GM12892 (cell line): ENCODE results near the gene TAAR9.
"Not testable (repeated sequence)": the region's sequence is repeated elsewhere in the genome, so short reads cannot be mapped to it uniquely, and the experiment has no call there.

ENCODE experiments used
- DNase-seq: peaks from one replicate; pipeline ENCODE4 v3.0.0; 2011; ENCODE audit not compliant: insufficient read length
- FAIRE-seq: peaks from 2 replicates; lab custom pipeline; 2011; peaks lifted over from hg19 to GRCh38; lab: Jason Lieb, UNC
- POLR2A ChIP-seq: IDR thresholded peaks from 2 replicates; pipeline ENCODE4 v1.6.1; 2011; ENCODE audit warnings: low read depth, low read length, control low read depth
- POLR2AphosphoS5 ChIP-seq: IDR thresholded peaks from 2 replicates; pipeline ENCODE4 v1.6.1; 2011; ENCODE audit warnings: low read depth, low read length, control low read depth
- TAF1 ChIP-seq: IDR thresholded peaks from 2 replicates; pipeline ENCODE4 v1.6.1; 2011; ENCODE audit warnings: low read depth, mild to moderate bottlenecking, control low read depth, low read length, borderline replicate concordance

The TAAR9 gene

GRCh38 chr6:132526461-132526860, 11.6 kb upstream of the TAAR9 start:
- no peak for TF ChIP-seq TAF1
- TF ChIP-seq POLR2AphosphoS5 = no peak
- TF ChIP-seq POLR2A = no peak
- DNase-seq (no peak), FAIRE-seq (no peak)

- no peak for FAIRE-seq
- DNase-seq = no peak
- TF ChIP-seq TAF1 (no peak), POLR2A (no peak), POLR2AphosphoS5 (no peak)
Observed at GRCh38 chr6:132527791-132528190, 10.3 kb upstream of the TAAR9 start.

DNA sequence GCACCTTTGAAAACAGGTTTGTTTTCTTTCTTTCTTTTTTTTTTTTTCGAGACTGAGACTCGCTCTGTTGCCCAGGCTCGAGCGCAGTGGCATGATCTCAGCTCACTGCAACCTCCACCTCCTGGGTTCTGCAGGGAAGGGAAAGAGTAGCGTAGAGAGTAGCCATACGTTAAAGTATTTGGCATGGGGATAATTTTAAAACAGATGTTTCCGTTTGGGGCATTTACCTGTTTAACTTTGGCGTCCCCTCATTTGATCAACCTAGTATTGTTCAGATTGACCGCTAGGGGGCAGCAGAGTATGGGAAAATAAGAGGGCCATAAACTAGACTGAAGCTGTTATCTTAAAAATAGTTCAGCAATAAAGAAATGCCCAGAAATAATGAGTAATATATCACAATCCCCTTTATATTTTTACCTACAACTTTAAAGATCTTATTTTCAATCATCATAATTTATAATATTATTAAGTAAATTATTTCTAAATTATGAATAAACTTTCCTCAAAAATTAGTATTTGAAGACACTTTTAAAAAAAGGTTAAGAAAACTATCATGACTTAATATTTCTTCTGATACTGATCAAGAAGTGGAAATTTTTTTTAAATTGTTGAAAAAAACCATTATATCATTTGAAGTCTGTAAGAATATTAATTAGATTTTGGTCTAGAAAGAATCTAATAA, 7.6 kb upstream of the TAAR9 start:
- FAIRE-seq (peak; percentile 90), DNase-seq (no peak)
- TF ChIP-seq POLR2A = no peak
- TF ChIP-seq POLR2AphosphoS5 = no peak
- no peak for TF ChIP-seq TAF1

DNA sequence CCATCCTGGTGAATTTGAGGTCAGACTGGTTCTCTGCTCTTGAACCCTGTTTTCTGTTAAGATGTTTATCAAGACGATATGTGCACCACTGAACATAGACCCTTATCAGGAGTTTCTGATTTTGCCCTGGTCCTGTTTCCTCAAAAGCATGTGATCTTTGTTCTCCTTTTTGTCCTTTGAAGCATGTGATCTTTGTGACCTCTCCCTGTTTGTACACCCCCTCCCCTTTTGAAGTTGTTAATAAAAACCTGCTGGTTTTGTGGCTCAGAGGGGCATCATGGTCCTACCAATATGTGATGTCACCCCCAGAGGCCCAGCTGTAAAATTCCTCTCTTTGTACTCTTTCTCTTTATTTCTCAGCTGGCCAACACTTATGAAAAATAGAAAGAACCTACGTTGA, 3.5 kb upstream of the TAAR9 start:
- FAIRE-seq, DNase-seq: not testable (repeated sequence)

DNA sequence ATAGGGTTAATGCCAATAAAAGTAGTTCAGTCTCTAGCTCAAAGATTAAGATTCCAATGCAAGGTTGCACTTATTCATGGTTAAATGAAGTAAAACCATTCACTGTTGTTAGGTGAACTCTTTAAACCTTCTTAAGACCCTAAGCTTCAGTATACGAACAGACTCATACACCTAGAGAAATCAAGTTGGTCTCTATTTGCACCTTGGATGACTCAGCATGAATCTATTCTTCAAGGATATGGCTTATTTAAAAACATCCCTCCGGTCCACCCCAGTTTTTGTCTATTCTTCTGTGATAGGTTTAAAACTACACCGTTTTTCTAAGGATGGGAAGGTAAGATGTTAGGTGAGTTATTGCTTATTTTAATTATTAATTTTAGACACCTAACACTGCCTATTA, 932 bp upstream of the TAAR9 start:
- DNase-seq = no peak

DNA sequence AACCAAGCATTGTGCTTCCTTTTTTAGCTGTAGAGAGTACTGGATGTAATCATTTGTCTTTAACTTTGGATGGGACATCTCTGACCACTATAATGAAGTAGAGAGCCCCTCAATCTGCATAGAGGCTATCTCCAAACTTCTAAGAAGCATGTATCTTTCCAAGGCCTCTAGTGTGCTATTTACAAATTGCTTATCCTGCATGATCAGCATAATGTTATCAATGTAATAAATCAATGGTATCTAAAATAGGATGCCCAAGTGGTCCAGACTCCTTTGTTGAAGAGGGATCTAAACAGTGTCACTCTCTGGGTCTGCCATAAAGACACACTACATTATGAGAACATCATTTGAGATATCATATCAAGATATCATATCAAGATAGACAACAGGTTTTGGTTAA, 6.7 kb downstream of the TAAR9 start:
- FAIRE-seq = no peak
- TF ChIP-seq TAF1 (no peak), POLR2A (no peak), POLR2AphosphoS5 (no peak)
- DNase-seq = no peak

More for the DNA sequence above, 932 bp upstream of the TAAR9 start:
- TF ChIP-seq POLR2AphosphoS5 = no peak
- TF ChIP-seq TAF1 = no peak
- TF ChIP-seq POLR2A = no peak
- FAIRE-seq = no peak

- no peak for FAIRE-seq
- TF ChIP-seq TAF1 (no peak), POLR2A (no peak), POLR2AphosphoS5 (no peak)
- no peak for DNase-seq
Observed at GRCh38 chr6:132548746-132549463, 10.8 kb downstream of the TAAR9 start.

DNA sequence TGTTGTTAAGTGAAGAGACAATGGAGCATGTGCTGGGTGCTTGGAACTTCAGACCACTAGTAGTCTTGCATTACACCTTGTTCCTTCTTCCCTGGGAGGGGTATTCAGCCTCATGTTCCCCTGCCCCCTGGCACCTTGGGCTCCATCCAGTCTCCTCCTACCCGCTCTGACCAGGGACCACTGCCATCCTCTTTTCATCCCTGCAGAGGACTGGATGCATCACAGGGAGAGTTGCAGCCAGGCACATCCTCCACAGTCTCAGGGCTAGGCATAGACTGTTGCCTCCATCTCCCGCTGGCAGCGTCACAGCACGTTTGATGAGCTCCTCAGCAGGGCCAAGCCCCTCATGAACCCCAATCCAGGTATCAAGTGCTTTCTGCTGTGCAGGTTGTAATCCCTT, 13.1 kb downstream of the TAAR9 start:
- FAIRE-seq (no peak), DNase-seq (no peak)
- no peak for TF ChIP-seq POLR2AphosphoS5
- TF ChIP-seq TAF1 = no peak
- TF ChIP-seq POLR2A = no peak

GRCh38 chr6:132552372-132552771, 14.3 kb downstream of the TAAR9 start, which contains the start of gene TAAR8:
TAAR8 (plus strand) TSS chr6:132552672; CDS start chr6:132552693, 21 bp downstream.
- no peak for TF ChIP-seq TAF1
- TF ChIP-seq POLR2AphosphoS5 = no peak
- TF ChIP-seq POLR2A = no peak
- DNase-seq = no peak
- FAIRE-seq = no peak

GRCh38 chr6:132560087-132560486, 22.0 kb downstream of the TAAR9 start:
- DNase-seq, FAIRE-seq: not testable (repeated sequence)

- TF ChIP-seq POLR2AphosphoS5 = no peak
- FAIRE-seq (no peak), DNase-seq (no peak)
Observed at GRCh38 chr6:132566404-132566803, 28.3 kb downstream of the TAAR9 start.

DNA sequence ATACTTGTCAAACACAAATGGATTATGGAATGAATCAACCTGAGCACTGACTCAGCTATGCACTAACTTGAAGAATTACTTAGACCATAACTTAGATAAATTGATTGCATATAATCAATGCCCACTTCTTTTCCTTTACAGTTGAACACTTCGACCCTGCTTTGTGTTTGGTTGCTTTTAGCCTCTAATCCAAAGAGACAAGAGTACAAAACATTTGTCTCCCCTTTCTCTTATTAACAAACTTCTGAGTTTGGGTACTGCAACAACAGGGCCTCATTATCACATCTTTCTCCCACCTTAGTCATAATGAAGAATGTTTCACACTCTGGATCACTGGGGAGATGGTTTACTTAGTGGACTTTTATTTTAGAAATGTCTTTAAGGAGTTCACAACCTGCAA, 29.5 kb downstream of the TAAR9 start:
- no peak for FAIRE-seq
- TF ChIP-seq TAF1 (no peak), POLR2AphosphoS5 (no peak)
- no peak for DNase-seq

- no peak for DNase-seq
- TF ChIP-seq TAF1 = no peak
- no peak for TF ChIP-seq POLR2A
- no peak for TF ChIP-seq POLR2AphosphoS5
- no peak for FAIRE-seq
Observed at GRCh38 chr6:132568611-132569010, 30.5 kb downstream of the TAAR9 start.
